ENCODE results near the gene EFCAB14. TPM values are rescaled to one million over a fixed set of nuclear protein-coding genes. Genes with fewer than 3 reads are reported as not detected.

Gene EFCAB14, protein sequence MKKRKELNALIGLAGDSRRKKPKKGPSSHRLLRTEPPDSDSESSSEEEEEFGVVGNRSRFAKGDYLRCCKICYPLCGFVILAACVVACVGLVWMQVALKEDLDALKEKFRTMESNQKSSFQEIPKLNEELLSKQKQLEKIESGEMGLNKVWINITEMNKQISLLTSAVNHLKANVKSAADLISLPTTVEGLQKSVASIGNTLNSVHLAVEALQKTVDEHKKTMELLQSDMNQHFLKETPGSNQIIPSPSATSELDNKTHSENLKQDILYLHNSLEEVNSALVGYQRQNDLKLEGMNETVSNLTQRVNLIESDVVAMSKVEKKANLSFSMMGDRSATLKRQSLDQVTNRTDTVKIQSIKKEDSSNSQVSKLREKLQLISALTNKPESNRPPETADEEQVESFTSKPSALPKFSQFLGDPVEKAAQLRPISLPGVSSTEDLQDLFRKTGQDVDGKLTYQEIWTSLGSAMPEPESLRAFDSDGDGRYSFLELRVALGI
- 52.5 TPM for total RNA-seq (2021; ENCODE audit: unreplicated experiment)
- 12.1 and 14.8 TPM in 2 replicates for polyA plus RNA-seq (2012)
- Bru-seq, nascent RNA = percentile 86 among the genes with signal in this experiment
- BruChase-seq, experiment 1, labeled RNA remaining after a 6-hour chase = percentile 92 among the genes with signal in this experiment
- BruChase-seq, experiment 2, labeled RNA remaining after a 2-hour chase = percentile 83 among the genes with signal in this experiment
- long read RNA-seq, full-length matches to known transcripts = 23 of 69 reads
- long read RNA-seq, partial matches to known transcripts = 33 of 69 reads
- long read RNA-seq, other reads (novel, unspliced or antisense) = 13 of 69 reads

DNA sequence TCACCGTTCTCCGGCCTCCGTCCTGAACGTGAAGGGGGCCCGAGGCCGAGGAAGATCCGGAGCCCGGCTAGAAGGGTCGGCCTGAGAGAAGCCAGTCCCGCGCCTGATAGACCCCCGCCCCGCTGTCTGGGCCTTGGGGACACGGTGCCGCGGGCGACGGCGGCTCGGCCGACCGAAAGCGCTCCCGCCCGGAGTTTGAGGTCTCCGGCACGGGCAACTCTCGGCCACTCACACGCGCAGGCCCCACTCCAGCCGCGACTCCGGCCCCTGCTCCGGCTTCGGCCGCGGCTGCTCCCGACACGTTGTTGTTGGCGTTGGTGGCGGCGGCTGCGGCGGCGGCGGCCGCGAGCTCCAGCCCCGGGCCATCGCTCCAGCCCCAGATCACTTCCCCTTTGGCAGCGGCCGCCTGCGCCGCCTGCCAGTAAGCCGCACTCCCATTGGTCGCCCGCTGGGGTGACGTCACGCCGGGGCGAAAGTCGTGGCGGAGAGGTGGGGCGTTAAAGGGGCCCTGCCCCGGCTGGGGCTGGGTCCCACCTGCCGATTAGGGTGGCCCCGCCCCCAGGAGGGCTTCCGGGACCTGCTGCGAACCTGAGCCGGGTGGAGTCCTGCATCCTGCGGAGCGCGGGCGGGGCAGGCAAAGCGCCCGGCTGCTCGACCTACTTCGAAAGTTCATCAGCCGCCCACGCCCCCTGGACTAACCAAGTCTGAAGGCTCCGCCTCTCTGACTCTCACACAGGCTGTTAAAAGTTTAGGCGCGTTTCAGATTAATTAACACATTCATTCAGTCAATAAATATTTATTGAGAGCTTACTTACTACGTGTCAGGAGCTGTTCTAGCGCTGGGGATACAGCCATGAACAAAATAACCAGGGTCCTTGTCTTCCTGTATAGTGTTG lies at the start of gene EFCAB14:
TSS of gene EFCAB14 (minus strand) at position 388 of the 896 bp plus-strand sequence. CDS start 1,027 bp downstream, outside the sequence.
- Histone ChIP-seq H3K9me2 (ENCODE audit: insufficient read depth) (no peaks in the 10 kb centered on the region), H3K27ac (ENCODE audit: low read depth, low read length) (peak within 1 kb of the TSS; percentile 72), H3K4me3 (replicated peaks in 1 of 2; ENCODE audit: low read depth in 1 of 2, low read length in 2 of 2) (peak within 1 kb of the TSS; percentile 90 to 98), H3K9me3 (ENCODE audit: control insufficient read depth in 1 of 2, insufficient read depth in 1 of 2, low read depth in 1 of 2, low read length in 2 of 2) (no peaks in the 10 kb centered on the region), H3K9ac (ENCODE audit: low read length) (peak within 1 kb of the TSS; percentile 84), H3K4me2 (ENCODE audit: low read length) (peak within 1 kb of the TSS; percentile 90), H3K79me2 (ENCODE audit: insufficient read depth, low read length) (peaks cover 34% of the 10 kb centered on the region), H3K27me3 (ENCODE audit: insufficient read depth, low read length) (no peaks in the 10 kb centered on the region), H4K20me1 (ENCODE audit: insufficient read depth) (no peaks in the 10 kb centered on the region), H3K36me3 (ENCODE audit: control insufficient read depth in 1 of 2, insufficient read depth in 2 of 2, low read length in 2 of 2) (peaks cover 3 to 11% of the 10 kb centered on the region in 2 experiments; a peak in 3 of 4 replicates), H2AFZ (ENCODE audit: low read depth, low read length, poor library complexity, severe bottlenecking) (peak within 1 kb of the TSS; percentile 33), H3K4me1 (ENCODE audit: control insufficient read depth in 1 of 2, insufficient read depth in 2 of 2, low read length in 2 of 2) (peaks cover 17 to 23% of the 10 kb centered on the region in 2 experiments)
- peak; percentile 92 for DNase-seq (ENCODE audit: low read depth, low spot score)
- ATAC-seq = peak; percentile 98
- intact Hi-C loops (cut with micrococcal nuclease) = no loop called here
- ChIA-PET RAD21 (ENCODE audit: low non-redundant PET in 1 of 2, low total read pairs in 2 of 2, uncharacterized antibody in 2 of 2, unreplicated experiment in 2 of 2) (no interaction called here), CTCF (interaction anchor here (1.2 kb wide), 1 partner anchor 460 kb away, joined by 3 read pairs; no protein-coding TSS in a partner anchor), POLR2A (interaction anchor here (1.0 to 1.2 kb wide), 2 partner anchors 102 to 460 kb away, joined by 3 to 4 read pairs; partner anchors contain the start of gene MOB3C)
- no TSS peak for BruUV-seq (replicated peaks)
- peak; percentile 81 for TF ChIP-seq TCF7L2 (IDR thresholded peaks at IDR 0.05; ENCODE audit: borderline replicate concordance, extremely low read depth, insufficient read depth, insufficient read length)
- TF ChIP-seq, protein P1, sequence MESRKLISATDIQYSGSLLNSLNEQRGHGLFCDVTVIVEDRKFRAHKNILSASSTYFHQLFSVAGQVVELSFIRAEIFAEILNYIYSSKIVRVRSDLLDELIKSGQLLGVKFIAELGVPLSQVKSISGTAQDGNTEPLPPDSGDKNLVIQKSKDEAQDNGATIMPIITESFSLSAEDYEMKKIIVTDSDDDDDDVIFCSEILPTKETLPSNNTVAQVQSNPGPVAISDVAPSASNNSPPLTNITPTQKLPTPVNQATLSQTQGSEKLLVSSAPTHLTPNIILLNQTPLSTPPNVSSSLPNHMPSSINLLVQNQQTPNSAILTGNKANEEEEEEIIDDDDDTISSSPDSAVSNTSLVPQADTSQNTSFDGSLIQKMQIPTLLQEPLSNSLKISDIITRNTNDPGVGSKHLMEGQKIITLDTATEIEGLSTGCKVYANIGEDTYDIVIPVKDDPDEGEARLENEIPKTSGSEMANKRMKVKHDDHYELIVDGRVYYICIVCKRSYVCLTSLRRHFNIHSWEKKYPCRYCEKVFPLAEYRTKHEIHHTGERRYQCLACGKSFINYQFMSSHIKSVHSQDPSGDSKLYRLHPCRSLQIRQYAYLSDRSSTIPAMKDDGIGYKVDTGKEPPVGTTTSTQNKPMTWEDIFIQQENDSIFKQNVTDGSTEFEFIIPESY (IDR thresholded peaks at IDR 0.05; ENCODE audit: extremely low read depth, insufficient replicate concordance, low read length) = peak; percentile 36
- TF ChIP-seq, protein P2, sequence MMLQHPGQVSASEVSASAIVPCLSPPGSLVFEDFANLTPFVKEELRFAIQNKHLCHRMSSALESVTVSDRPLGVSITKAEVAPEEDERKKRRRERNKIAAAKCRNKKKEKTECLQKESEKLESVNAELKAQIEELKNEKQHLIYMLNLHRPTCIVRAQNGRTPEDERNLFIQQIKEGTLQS (IDR thresholded peaks at IDR 0.05) = no peak
- no peak for TF ChIP-seq CEBPB (IDR thresholded peaks at IDR 0.05; ENCODE audit: low read depth)
- TF ChIP-seq SIN3A (IDR thresholded peaks at IDR 0.05; ENCODE audit: low read depth) = peak; percentile 94
- TF ChIP-seq ZFX (IDR thresholded peaks at IDR 0.05) = peak; percentile 78
- TF ChIP-seq POLR2AphosphoS5 (IDR thresholded peaks at IDR 0.05; ENCODE audit: low read depth, low read length) = peak; percentile 83
- TF ChIP-seq, protein P3, sequence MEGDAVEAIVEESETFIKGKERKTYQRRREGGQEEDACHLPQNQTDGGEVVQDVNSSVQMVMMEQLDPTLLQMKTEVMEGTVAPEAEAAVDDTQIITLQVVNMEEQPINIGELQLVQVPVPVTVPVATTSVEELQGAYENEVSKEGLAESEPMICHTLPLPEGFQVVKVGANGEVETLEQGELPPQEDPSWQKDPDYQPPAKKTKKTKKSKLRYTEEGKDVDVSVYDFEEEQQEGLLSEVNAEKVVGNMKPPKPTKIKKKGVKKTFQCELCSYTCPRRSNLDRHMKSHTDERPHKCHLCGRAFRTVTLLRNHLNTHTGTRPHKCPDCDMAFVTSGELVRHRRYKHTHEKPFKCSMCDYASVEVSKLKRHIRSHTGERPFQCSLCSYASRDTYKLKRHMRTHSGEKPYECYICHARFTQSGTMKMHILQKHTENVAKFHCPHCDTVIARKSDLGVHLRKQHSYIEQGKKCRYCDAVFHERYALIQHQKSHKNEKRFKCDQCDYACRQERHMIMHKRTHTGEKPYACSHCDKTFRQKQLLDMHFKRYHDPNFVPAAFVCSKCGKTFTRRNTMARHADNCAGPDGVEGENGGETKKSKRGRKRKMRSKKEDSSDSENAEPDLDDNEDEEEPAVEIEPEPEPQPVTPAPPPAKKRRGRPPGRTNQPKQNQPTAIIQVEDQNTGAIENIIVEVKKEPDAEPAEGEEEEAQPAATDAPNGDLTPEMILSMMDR (IDR thresholded peaks at IDR 0.05 in 2 of 3, conservative IDR thresholded peaks at IDR 0.05 in 1 of 3; ENCODE audit: borderline replicate concordance in 1 of 3, insufficient read depth in 1 of 3, low read depth in 2 of 3, low read length in 2 of 3) = no peak
- peak; percentile 91 for TF ChIP-seq MAX (IDR thresholded peaks at IDR 0.05)
- peak; percentile 31; the same call in 1 of the 2 replicates for TF ChIP-seq SRF (IDR thresholded peaks at IDR 0.05; ENCODE audit: low read depth)
- peak; percentile 53 for TF ChIP-seq EGR1 (IDR thresholded peaks at IDR 0.05; ENCODE audit: low read depth)
- TF ChIP-seq REST (IDR thresholded peaks at IDR 0.05; ENCODE audit: low read depth) = no peak
- peak; percentile 58; the same call in 1 of the 2 replicates for TF ChIP-seq CBX3 (IDR thresholded peaks at IDR 0.05; ENCODE audit: low read depth)
